ENCODE results near the gene CAMSAP1. TPM values are rescaled to one million over a fixed set of nuclear protein-coding genes. Genes with fewer than 3 reads are reported as not detected.

CAMSAP1 gene
- total and polyA plus RNA-seq, 9 of the 15 experiments (the other 6 are each of a cell fraction or from before 2014, with no cell fraction given), result 1.5 to 28.8 (median 14.3) TPM

- TF ChIP-seq ZBTB11 (CRISPR knock-in tag; IDR thresholded peaks at IDR 0.05), result no peak
- TF ChIP-seq ESRRB (CRISPR knock-in tag; IDR thresholded peaks at IDR 0.05; ENCODE audit: borderline replicate concordance), result no peak
- TF ChIP-seq NCOA4 (IDR thresholded peaks at IDR 0.05; ENCODE audit: partially characterized antibody), result no peak
- TF ChIP-seq FIP1L1 (IDR thresholded peaks at IDR 0.05; ENCODE audit: low read depth, low read length, poor library complexity, severe bottlenecking), result peak; percentile 51
- TF ChIP-seq SOX6 (IDR thresholded peaks at IDR 0.05), result no peak
- no peak for TF ChIP-seq HDAC3 (IDR thresholded peaks at IDR 0.05; ENCODE audit: borderline replicate concordance, partially characterized antibody)
- no peak for TF ChIP-seq OTX1 (CRISPR knock-in tag; IDR thresholded peaks at IDR 0.05)
- TF ChIP-seq KLF13 (tag; IDR thresholded peaks at IDR 0.05; ENCODE audit: borderline replicate concordance, low read depth), result no peak
- no peak for TF ChIP-seq ZNF589 (CRISPR knock-in tag; IDR thresholded peaks at IDR 0.05; ENCODE audit: low read depth)
- no peak for TF ChIP-seq NEUROD1 (IDR thresholded peaks at IDR 0.05; ENCODE audit: borderline replicate concordance, low read depth, low read length, partially characterized antibody)
- TF ChIP-seq GTF2F1 (IDR thresholded peaks at IDR 0.05; ENCODE audit: low read depth, low read length), result peak; percentile 10; the same call in 1 of the 2 replicates
- no peak for TF ChIP-seq EP300 (IDR thresholded peaks at IDR 0.05; ENCODE audit: low read length)
- 0 out of 2 replicates have a peak, but pooled peaks have one; percentile 22 for TF ChIP-seq ZNF764 (CRISPR knock-in tag; IDR thresholded peaks at IDR 0.05; ENCODE audit: low read depth)
- no peak for TF ChIP-seq SRSF3 (IDR thresholded peaks at IDR 0.05; ENCODE audit: insufficient read depth, low read length)
- no peak for TF ChIP-seq SMARCA5 (IDR thresholded peaks at IDR 0.05)
- TF ChIP-seq THAP7 (CRISPR knock-in tag; IDR thresholded peaks at IDR 0.05), result no peak
- no peak; the same call in none of the 2 replicates for TF ChIP-seq GABPB1 (CRISPR knock-in tag; IDR thresholded peaks at IDR 0.05)
- TF ChIP-seq THRB (CRISPR knock-in tag; conservative IDR thresholded peaks at IDR 0.05), result no peak
- peak; percentile 51 for TF ChIP-seq CXXC5 (CRISPR knock-in tag; IDR thresholded peaks at IDR 0.05)
- TF ChIP-seq POLR3G (IDR thresholded peaks at IDR 0.05; ENCODE audit: extremely low read depth, insufficient read length, insufficient replicate concordance), result no peak
- no peak for TF ChIP-seq CREBBP (IDR thresholded peaks at IDR 0.05; ENCODE audit: low read depth, low read length)
- no peak for TF ChIP-seq ZNF277 (CRISPR knock-in tag; IDR thresholded peaks at IDR 0.05; ENCODE audit: borderline replicate concordance)
Measured at GRCh38 chr9:135908093-135908753, 877 bp upstream of the CAMSAP1 start (continued).
